ENCODE results near the gene RAB12.

RAB12 gene

GRCh38 chr18:8685141-8685913, 76.1 kb downstream of the RAB12 start:
- Histone ChIP-seq H3K4me1 (ENCODE audit: control insufficient read depth, insufficient read depth, low read length) (no peaks in the 10 kb centered on the region), H3K4me3 (ENCODE audit: low read length) (no peak overlapping the region), H3K9me3 (ENCODE audit: control insufficient read depth, insufficient read depth, low read length) (no peaks in the 10 kb centered on the region), H3K27me3 (ENCODE audit: control insufficient read depth, insufficient read depth, low read length) (no peaks in the 10 kb centered on the region), H3K27ac (ENCODE audit: low read length) (no peak overlapping the region), H3K36me3 (ENCODE audit: control insufficient read depth, insufficient read depth, low read length) (no peaks in the 10 kb centered on the region)
- no peak for DNase-seq (ENCODE audit: low read depth, low spot score)
- WGBS (ENCODE audit: insufficient coverage, insufficient read length): no CpG with 5 or more reads among the region's 13 CpGs

GRCh38 chr18:8685914-8686216, 76.6 kb downstream of the RAB12 start:
- no CpG with 5 or more reads among the region's 8 CpGs for WGBS (ENCODE audit: insufficient coverage, insufficient read length)
- H3K27ac ChIP-seq (ENCODE audit: low read length): no peak overlapping the region
- no peaks in the 10 kb centered on the region for H3K36me3 ChIP-seq (ENCODE audit: control insufficient read depth, insufficient read depth, low read length)
- no peaks in the 10 kb centered on the region for H3K9me3 ChIP-seq (ENCODE audit: control insufficient read depth, insufficient read depth, low read length)
- no peak for DNase-seq (ENCODE audit: low read depth, low spot score)
- H3K4me1 ChIP-seq (ENCODE audit: control insufficient read depth, insufficient read depth, low read length): no peaks in the 10 kb centered on the region
- no peak overlapping the region for H3K4me3 ChIP-seq (ENCODE audit: low read length)
- H3K27me3 ChIP-seq (ENCODE audit: control insufficient read depth, insufficient read depth, low read length): no peaks in the 10 kb centered on the region

- no CpG with 5 or more reads among the region's 6 CpGs for WGBS (ENCODE audit: insufficient coverage, insufficient read length)
- H3K27ac ChIP-seq (ENCODE audit: low read length): no peak overlapping the region
- DNase-seq (ENCODE audit: low read depth, low spot score): no peak
- no peaks in the 10 kb centered on the region for H3K4me1 ChIP-seq (ENCODE audit: control insufficient read depth, insufficient read depth, low read length)
- H3K36me3 ChIP-seq (ENCODE audit: control insufficient read depth, insufficient read depth, low read length): no peaks in the 10 kb centered on the region
- no peaks in the 10 kb centered on the region for H3K9me3 ChIP-seq (ENCODE audit: control insufficient read depth, insufficient read depth, low read length)
- H3K4me3 ChIP-seq (ENCODE audit: low read length): no peak overlapping the region
- H3K27me3 ChIP-seq (ENCODE audit: control insufficient read depth, insufficient read depth, low read length): no peaks in the 10 kb centered on the region
These were observed 77.4 kb downstream of the RAB12 start for GRCh38 chr18:8686611-8687010.

- H3K9me3 ChIP-seq (ENCODE audit: control insufficient read depth, insufficient read depth, low read length): no peaks in the 10 kb centered on the region
- no CpG with 5 or more reads among the region's 8 CpGs for WGBS (ENCODE audit: insufficient coverage, insufficient read length)
- DNase-seq (ENCODE audit: low read depth, low spot score): no peak
These were observed 79.1 kb downstream of the RAB12 start for GRCh38 chr18:8688216-8688800.

GRCh38 chr18:8688816-8689215, 79.6 kb downstream of the RAB12 start:
- WGBS (ENCODE audit: insufficient coverage, insufficient read length): no CpG with 5 or more reads among the region's 8 CpGs

More at GRCh38 chr18:8688216-8688800, 79.1 kb downstream of the RAB12 start:
- Histone ChIP-seq H3K4me1 (ENCODE audit: control insufficient read depth, insufficient read depth, low read length) (no peaks in the 10 kb centered on the region), H3K4me3 (ENCODE audit: low read length) (no peak overlapping the region), H3K27ac (ENCODE audit: low read length) (no peak overlapping the region), H3K36me3 (ENCODE audit: control insufficient read depth, insufficient read depth, low read length) (no peaks in the 10 kb centered on the region), H3K27me3 (ENCODE audit: control insufficient read depth, insufficient read depth, low read length) (no peaks in the 10 kb centered on the region)

More at GRCh38 chr18:8688816-8689215, 79.6 kb downstream of the RAB12 start:
- no peaks in the 10 kb centered on the region for H3K36me3 ChIP-seq (ENCODE audit: control insufficient read depth, insufficient read depth, low read length)
- no peaks in the 10 kb centered on the region for H3K9me3 ChIP-seq (ENCODE audit: control insufficient read depth, insufficient read depth, low read length)
- no peaks in the 10 kb centered on the region for H3K4me1 ChIP-seq (ENCODE audit: control insufficient read depth, insufficient read depth, low read length)
- DNase-seq (ENCODE audit: low read depth, low spot score): no peak
- no peaks in the 10 kb centered on the region for H3K27me3 ChIP-seq (ENCODE audit: control insufficient read depth, insufficient read depth, low read length)
- H3K4me3 ChIP-seq (ENCODE audit: low read length): no peak overlapping the region
- H3K27ac ChIP-seq (ENCODE audit: low read length): no peak overlapping the region
